ENCODE data around the gene STK32B.

STK32B gene

DNA sequence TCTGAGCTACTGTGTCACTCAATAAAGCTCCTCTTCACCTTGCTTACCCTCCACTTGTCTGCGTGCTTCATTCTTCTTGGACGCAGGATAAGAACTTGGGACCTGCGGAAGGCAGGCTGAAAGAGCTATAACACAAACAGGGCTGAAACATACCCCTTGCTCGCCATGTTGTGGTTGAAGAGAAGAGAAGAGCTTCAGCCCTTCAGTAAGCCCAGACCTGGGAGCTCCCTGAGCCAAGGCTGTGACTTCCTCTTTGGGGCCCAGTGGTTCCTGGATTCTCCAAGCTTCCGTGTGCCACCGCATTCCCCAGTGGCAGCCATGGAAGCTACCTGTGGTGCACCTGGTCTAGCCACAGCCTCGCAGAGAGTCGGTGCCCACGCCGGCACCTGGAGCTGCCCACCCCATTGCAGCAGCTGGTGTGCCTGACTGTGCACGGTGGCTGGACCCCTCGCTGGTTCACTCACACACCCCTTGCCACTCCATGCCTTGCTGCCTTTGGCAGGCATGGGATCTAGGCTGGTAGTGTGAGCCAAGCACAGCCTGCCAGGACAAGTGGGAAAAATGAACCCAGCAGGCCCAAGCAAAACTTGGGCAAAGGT, 496.5 kb downstream of the STK32B start:
- DNase-seq (ENCODE audit: insufficient read length, low spot score) (no peak), FAIRE-seq (no peak)

Measured in HTR-8/SVneo (cell line).